HG02840 (cell line): ENCODE data around the gene OTOG.
"Not testable (repeated sequence)": the region's sequence is repeated elsewhere in the genome, so short reads cannot be mapped to it uniquely, and the experiment has no call there.

Experiments used
- ATAC-seq: cut with Tn5 transposase; IDR thresholded peaks from one replicate; pipeline ENCODE4 v1.9.1; 2021; ENCODE audit warnings: mild to moderate bottlenecking, moderate library complexity, moderate number of reproducible peaks; ENCODE audit not compliant: unreplicated experiment, low FRiP score

The OTOG gene

GRCh38 chr11:17622711-17623110, 75.7 kb downstream of the OTOG start:
- ATAC-seq = not testable (repeated sequence)

DNA sequence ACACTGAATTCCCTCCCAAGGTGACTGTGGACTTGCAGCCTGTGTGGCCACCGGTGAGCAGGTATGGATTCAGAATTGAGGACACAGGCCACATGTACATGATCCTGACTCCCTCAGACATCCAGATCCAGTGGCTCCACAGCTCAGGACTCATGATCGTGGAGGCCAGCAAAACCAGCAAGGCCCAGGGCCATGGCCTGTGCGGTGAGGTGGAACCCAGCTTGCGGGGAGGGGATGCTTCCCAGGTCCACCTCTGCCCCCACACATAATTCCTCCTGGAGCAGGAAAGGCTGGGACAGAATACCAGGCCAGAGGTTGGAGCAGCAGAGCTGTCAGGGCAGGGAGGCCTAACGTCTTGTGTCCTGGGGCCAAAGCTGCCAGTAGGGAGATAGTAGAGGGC, 82.1 kb downstream of the OTOG start:
- no peak for ATAC-seq

DNA sequence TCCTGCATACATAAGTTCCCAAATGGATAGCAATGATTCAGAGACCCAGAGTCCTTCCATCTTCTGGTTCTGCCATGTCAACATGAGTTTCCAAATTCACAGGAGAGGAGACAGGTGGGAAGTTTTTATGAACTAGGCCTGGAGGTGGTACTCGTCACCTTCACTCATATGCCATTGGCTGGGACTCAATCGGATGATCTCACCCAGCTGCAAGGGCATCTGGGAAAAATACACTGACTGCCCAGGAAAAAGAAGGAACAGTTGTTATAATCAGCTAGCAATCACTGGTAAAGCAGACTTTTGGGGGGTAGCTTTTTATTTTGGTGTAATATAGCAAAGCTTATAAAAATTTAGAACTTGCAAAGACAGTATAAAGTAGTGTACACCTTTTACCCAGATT, 83.9 kb downstream of the OTOG start:
- no peak for ATAC-seq

DNA sequence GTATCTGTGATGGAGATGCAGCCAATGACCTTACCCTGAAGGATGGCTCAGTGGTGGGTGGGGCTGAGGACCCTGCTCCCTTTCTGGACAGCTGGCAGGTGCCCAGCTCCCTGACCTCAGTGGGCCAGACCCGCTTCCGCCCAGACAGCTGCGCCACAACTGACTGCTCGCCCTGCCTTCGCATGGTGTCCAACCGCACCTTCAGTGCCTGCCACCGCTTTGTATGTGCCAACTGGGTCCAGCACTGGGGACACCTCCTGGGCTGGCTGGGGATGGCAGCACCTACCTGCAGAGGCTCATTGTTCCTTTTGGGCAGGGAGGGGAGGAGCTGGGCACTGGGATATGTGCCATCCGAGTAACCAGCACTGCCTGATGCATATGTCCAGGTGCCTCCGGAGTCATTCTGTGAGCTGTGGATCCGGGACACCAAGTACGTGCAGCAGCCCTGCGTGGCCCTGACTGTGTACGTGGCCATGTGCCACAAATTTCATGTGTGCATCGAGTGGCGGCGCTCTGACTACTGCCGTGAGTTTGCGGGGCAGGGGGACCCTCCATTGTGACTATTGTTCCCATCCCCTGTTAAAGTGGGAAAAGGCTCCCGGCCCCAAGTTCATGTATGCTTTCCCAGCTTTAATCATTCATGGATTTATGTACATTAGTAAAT, 84.8 kb downstream of the OTOG start:
- no peak for ATAC-seq

DNA sequence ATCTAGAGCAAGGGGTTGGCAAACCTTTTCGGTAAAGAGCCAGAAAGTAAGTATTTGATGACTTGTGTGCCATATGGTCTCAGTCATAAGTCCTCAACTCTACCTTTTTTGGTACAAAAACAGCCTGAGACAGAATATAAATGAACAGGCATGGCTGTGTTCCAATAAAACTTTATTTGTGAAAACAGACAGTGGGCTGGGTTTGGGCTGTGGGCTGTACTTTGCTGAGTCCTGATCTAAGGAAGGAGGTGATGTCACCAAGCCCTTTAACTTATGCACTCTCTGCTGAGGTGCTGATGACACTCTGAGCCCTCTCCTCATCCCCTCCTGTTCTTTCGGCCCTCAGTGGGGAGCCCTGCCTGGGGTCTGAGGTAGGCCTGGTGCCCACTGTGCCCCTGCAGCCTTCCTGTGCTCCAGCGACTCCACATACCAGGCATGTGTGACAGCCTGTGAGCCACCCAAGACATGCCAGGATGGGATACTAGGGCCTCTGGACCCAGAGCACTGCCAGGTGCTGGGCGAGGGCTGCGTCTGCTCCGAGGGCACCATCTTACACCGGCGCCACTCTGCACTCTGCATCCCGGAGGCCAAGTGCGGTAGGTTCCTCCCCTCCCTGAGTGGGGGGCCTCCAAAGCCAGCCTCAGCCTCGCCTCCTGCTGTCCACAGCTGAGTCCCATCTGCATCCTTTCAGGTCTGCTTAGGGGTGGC, 86.4 kb downstream of the OTOG start:
- ATAC-seq = no peak

DNA sequence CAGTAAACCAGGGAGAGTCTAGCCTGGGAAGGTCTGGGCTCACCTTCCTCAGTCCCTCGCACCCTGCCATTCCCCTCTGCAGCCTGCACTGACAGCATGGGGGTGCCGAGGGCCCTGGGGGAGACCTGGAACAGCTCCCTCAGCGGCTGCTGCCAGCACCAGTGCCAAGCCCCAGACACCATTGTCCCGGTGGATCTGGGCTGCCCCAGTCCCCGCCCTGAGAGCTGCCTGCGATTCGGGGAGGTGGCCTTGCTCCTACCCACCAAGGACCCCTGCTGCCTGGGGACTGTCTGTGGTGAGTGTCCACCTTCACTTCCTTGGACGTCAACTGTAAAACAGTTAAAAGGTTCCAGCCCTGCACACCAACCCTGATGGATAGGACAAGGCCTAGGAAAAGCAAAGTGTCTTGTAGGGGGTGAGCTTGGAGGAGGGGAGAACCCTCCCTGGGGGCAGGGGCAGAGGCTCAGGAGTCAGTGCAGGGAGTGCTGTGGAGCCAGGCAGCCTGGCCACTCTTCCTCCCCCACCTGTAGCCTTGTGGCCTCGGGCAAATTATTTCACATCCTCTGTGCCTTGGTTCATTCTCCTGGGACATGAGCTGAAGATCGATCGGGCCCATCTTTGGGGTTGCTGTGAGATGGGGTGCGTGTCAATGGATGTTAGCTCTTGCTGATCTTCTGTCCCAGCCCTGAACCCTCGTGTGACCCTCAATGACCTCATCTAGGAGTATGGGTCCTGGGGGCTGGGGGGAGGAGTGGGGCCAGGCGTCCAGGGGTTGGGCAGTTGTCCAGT, 87.1 kb downstream of the OTOG start:
- no peak for ATAC-seq

DNA sequence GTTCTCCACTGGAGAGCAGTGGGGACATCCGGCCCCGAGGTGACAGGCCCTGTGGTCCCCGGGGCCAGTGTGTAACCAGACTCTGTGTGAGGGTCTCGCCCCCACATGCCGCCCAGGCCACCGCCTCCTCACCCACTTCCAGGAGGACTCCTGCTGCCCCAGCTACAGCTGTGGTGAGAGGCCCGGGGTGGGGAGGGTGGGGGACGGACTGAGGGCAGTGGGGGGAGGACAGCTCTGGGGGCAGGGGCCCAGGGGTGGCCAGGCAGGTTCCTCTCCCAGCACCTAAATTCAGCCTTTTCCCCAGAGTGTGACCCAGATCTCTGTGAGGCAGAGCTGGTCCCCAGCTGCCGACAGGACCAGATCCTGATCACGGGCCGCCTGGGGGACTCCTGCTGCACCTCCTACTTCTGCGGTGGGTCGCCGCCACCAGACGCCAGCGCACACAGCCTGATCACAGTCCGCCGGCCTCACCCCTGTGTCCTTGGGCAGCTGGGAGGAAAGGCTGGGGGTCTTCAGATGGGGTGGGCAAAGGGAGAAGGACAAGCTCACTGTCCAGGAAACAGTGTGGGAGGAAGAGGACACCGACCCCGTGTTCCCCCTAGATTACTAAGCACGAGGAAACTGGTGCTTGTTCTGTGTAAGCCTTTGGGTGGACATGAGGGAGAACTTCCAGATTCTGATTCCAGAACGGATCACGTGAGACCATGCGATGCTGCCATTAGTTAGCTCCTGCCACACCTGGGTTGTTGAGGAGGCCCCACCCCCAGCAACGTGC, 87.9 kb downstream of the OTOG start:
- ATAC-seq = no peak

GRCh38 chr11:17635551-17635938, 88.5 kb downstream of the OTOG start:
- no peak for ATAC-seq

- ATAC-seq = no peak
Observed at GRCh38 chr11:17636721-17637120, 89.7 kb downstream of the OTOG start.

- no peak for ATAC-seq
Observed at GRCh38 chr11:17637901-17638300, 90.8 kb downstream of the OTOG start.

DNA sequence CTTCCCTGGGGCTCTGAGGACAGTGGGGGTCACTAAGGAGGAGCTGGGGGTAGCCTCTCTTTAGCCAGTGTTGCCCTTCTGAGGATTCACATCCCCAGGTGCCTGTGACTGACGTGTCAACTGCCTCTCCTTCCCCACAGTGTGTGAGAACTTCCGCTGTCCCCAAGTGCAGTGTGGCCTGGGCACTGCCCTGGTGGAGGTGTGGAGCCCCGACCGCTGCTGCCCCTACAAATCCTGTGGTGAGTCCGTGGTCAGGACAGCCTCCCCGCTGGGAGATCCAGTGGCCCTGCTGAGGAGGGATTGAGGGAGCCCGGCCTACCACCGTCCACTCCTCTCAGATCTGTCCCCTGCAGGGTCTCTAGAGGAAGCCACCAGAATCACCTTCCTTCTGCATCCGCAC, 91.3 kb downstream of the OTOG start:
- ATAC-seq = no peak

DNA sequence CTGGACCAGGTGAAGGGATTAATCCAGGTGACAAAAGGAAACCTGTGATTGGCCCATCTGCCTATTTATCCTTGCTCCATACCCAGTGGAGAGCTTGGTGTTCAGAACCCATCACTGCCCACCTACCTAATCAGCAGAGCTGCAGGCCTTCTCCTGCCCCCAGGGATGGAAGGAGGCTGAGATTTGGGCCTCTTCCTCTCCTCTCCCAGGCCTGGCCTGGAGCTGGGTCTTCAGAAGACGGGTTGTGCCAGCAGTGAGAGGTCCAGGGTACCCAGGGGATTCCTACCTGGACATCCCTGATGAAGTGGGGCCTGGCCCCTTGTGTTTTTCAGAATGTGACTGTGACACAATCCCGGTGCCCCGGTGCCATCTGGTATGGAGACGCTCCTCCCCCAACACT, 92.0 kb downstream of the OTOG start:
- no peak for ATAC-seq

DNA sequence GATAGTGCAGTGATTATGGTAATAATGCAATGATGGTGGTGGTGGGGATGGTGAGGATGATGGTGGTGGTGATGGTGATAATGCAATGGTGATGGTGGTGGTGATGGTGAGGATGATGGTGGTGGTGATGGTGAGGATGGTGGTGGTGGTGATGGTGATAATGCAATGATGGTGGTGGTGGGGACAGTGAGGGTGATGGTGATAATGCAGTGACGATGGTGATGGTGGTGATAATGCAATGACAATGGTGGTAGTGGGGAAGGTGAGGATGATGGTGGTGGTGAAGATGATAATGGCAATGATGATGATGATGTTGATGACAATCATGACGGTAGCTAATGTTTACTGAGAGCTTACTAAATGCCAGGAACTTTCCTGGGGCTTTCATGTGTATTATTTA, 92.7 kb downstream of the OTOG start:
- ATAC-seq = no peak

DNA sequence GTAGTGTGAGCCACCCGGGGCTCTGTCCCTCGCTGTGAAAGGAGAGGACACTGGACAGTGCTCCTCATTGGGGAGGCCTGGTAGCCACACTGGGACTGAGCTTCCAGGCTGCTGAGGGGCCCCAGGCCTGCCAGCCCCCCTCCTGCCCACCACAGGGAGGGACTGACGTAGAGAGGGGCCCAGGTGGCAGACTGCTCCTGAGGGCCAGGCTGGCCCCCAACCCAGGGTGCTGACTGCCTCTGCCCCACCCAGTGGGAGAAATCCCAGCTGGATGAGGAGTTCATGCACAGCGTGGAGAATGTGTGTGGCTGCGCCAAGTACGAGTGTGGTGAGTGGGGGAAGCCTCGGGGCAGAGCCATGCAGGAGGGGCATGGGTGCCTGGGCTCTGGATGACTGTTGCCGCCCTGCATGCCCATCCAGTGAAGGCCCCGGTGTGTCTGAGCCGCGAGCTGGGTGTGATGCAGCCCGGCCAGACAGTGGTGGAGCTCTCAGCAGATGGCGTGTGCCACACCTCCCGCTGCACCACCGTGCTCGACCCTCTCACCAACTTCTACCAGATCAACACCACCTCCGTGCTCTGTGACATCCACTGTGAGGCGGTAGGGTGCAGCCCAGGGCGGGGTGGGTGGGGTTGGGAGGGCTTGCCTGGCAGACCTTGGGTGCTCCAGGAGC, 93.6 kb downstream of the OTOG start:
- ATAC-seq = no peak

DNA sequence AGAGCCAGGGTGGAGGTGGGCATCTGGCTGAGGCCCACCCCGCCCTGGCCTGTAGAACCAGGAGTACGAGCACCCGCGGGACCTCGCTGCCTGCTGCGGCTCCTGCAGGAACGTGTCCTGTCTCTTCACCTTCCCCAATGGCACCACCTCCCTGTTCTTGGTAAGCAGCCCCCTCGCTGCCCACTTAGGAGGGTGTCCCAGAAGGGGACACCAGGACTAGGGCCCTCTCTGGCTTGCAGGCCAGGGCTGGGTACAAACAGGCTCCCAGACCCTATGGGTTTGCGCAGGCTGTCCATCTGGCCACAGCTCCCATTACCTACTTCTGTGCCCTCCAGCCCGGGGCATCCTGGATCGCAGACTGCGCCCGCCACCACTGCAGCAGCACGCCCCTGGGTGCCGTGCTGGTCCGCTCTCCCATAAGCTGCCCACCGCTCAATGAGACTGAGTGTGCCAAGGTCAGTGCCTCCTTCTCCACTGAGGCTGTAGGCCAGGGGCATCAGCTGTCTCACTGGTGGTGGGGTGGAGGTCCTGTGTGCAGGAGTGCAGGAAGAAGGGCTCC, 94.8 kb downstream of the OTOG start:
- ATAC-seq = no peak

- ATAC-seq = no peak
Observed at GRCh38 chr11:17642370-17642769, 95.3 kb downstream of the OTOG start.

DNA sequence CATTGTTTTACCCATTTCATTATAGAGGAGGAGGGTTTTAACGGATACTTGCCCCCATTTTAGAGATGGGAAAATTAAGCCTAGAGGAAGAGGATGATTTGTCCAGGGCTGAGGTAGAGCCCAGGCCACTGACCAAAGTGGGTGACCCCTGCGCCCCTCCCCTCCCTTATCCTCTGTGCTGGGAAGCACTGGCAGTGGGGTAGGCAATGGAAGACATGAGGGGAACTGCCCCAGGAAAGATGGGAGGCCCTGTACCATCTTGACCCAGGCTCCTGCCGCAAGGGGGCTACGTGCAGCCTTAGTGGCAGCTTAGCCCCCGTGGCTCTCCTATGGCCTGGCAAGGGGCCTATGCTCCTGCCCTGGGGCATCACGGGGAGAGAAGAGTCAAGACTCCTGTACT, 95.9 kb downstream of the OTOG start:
- no peak for ATAC-seq

- ATAC-seq = no peak
Observed at GRCh38 chr11:17643506-17644405, 96.7 kb downstream of the OTOG start.
